Heart right ventricle (tissue), 16 donors: ENCODE results near the gene CHCHD2. TPM values are rescaled to one million over a fixed set of nuclear protein-coding genes. Genes with fewer than 3 reads are reported as not detected.
"Not testable (repeated sequence)": the region's sequence is repeated elsewhere in the genome, so short reads cannot be mapped to it uniquely, and the experiment has no call there.

ENCODE experiments used
- ATAC-seq, 8 donors: fragments of 200-7000 bp; cut with Tn5 transposase; one replicate each; pipeline ENCODE4 v1.9.1; 2020; ENCODE audit warnings: mild to moderate bottlenecking in 8 of 8, moderate library complexity in 8 of 8, moderate number of reproducible peaks in 1 of 8
- DNase-seq, 2 donors: peaks; one replicate each; pipeline ENCODE4 v3.0.0-alpha.2; 2020
- H3K27ac ChIP-seq, 10 donors: fragments of 200-600 bp; sonication (generic) in 2 of 10; one replicate each; pipeline versions ENCODE4 v1.5.0 to v1.8.0; 2020 to 2022; ENCODE audit warnings: mild to moderate bottlenecking in 3 of 10
- H3K27me3 ChIP-seq, 7 donors: fragments of 200-600 bp; one replicate each; pipeline ENCODE4 v1.8.0; 2021 to 2022; ENCODE audit warnings: mild to moderate bottlenecking in 2 of 7
- H3K36me3 ChIP-seq, 9 donors: fragments of 200-600 bp; sonication (generic) in 1 of 9; one replicate each; pipeline versions ENCODE4 v1.5.0 to v1.8.0; 2020 to 2022; ENCODE audit warnings: mild to moderate bottlenecking in 2 of 9
- H3K4me1 ChIP-seq, 9 donors: fragments of 200-600 bp; sonication (generic) in 1 of 9; one replicate each; pipeline versions ENCODE4 v1.5.0 to v1.8.0; 2020 to 2022; ENCODE audit warnings: mild to moderate bottlenecking in 4 of 9
- H3K4me3 ChIP-seq, 10 donors: fragments of 200-600 bp; sonication (generic) in 2 of 10; one replicate each; pipeline versions ENCODE4 v1.5.0 to v1.8.0; 2020 to 2022; ENCODE audit warnings: mild to moderate bottlenecking in 7 of 10, moderate library complexity in 2 of 10
- H3K9me3 ChIP-seq, 11 donors: fragments of 200-600 bp in 10 of 11; sonication (generic) in 2 of 11; one replicate each; pipeline versions ENCODE4 v1.5.0 to v1.8.0; 2013 to 2022; ENCODE audit warnings: mild to moderate bottlenecking in 2 of 11, control low read depth in 1 of 11, moderate library complexity in 1 of 11
- WGBS, 2 donors: extraction: QIAGEN DNeasy Blood & Tissue Kit; methylation state at CpG; one replicate each; pipeline ENCODE4 v1.1.7; 2013; ENCODE audit warnings: inconsistent platforms in 1 of 2; 5-methylcytosine and 5-hydroxymethylcytosine counted together
- intact Hi-C, 10 donors: fragments of 100-400 bp; cut with DNase I; formaldehyde crosslinking; loops; one replicate each; pipeline versions ENCODE4 v1.11.1 to v1.14.2; 2022
- polyA plus RNA-seq, 2 donors: library from polyadenylated mRNA; stranded (reverse); fragments of 200-250 nt; gene quantifications; one replicate each; pipeline ENCODE4 v1.2.3, GENCODE V29; 2013
- total RNA-seq, 10 donors: library from RNA; stranded (reverse); fragmentation: NEBNext Ultra II Directional in 3 of 10; extraction: Animal tissue kit (Norgen Biotek cat#: 25700) in 3 of 10; gene quantifications; one replicate each; pipeline versions ENCODE4 v1.2.1 to v1.2.4, GENCODE V29; 2021 to 2023
- TF ChIP-seq, protein P1 (sequence below), 9 donors: fragments of 200-600 bp; sonication (generic) in 2 of 9; IDR thresholded peaks; one replicate each; pipeline versions ENCODE4 v1.5.0 to v1.8.0; 2021 to 2022; ENCODE audit warnings: antibody characterized with exemption in 9 of 9, mild to moderate bottlenecking in 5 of 9, moderate library complexity in 1 of 9
- donor health status: Arrhythmogenic right ventricular cardiomyopathy.
- donor health status: ischemic (EF 13 %, LVEDD 7.1; RV severe dilation, severe dysfunction).
- donor health status: healthy with polysubstance abuse.
- donor health status: DM: no; HTN: yes; CAD: no.
- donor health status: DM: no; HTN: no; CAD: no.
- donor health status: ischemic (EF 25% LVEDD 6.9; RV normal size, moderate dysfunction).
- donor health status: ischemic (EF 25% LVEDD 5.7; RV mildly dilated, moderate dysfunction).
- donor health status: healthy.
- donor health status: DM: yes; HTN: yes; CAD: no.
- donor health status: Ischemic cardiomyopathy.
- donor health status: ischemic (EF 35%, LVEDD 5.7; RV mildly dilated, moderate dysfunction).
- donor health status: nonischemic (EF 11% LVEDD 7.7; RV severe dilation, severe dysfunction).
- donor health status: DM: yes; HTN: yes; CAD: no.
- donor health status: PGD.
- donor health status: ischemic (EF 29% LVEDD 5.4; RV normal size, mild dysfunction).
- donor health status: nonischemic (EF 23%, LVEDD 6.1; RV moderate dilation, normal function).

The CHCHD2 gene
- total and polyA plus RNA-seq, 12 donors, result 73.0 to 1,047 (median 426) TPM

DNA sequence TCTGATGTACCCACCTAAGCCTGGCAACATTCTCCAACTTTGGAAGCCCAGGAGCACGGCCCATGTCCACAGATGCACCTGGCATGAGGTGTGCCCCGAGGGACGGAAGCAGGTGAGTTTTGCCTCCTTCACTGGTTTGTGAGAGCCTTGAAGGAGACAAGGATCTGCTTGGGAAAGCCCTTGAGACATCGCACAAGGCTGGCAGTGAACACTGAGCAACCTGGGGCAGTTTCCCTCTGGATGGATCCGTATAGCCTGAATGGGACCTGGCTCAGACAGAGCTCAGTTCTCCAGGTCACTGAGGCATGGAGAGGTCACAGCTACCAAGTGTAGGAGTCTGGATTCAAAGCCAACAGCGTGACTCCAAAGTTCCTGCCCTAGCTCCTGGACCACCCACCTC, 18.7 kb upstream of the CHCHD2 start:
- TF ChIP-seq, protein P1, sequence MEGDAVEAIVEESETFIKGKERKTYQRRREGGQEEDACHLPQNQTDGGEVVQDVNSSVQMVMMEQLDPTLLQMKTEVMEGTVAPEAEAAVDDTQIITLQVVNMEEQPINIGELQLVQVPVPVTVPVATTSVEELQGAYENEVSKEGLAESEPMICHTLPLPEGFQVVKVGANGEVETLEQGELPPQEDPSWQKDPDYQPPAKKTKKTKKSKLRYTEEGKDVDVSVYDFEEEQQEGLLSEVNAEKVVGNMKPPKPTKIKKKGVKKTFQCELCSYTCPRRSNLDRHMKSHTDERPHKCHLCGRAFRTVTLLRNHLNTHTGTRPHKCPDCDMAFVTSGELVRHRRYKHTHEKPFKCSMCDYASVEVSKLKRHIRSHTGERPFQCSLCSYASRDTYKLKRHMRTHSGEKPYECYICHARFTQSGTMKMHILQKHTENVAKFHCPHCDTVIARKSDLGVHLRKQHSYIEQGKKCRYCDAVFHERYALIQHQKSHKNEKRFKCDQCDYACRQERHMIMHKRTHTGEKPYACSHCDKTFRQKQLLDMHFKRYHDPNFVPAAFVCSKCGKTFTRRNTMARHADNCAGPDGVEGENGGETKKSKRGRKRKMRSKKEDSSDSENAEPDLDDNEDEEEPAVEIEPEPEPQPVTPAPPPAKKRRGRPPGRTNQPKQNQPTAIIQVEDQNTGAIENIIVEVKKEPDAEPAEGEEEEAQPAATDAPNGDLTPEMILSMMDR (IDR thresholded peaks at IDR 0.05), result no peak
- Histone ChIP-seq H3K27ac (no peak overlapping the region), H3K36me3 (no peaks in the 10 kb centered on the region), H3K4me3 (no peak overlapping the region), H3K27me3 (no peaks in the 10 kb centered on the region), H3K4me1 (no peaks in the 10 kb centered on the region), H3K9me3 (no peaks in the 10 kb centered on the region)
- ATAC-seq (no peak), DNase-seq (no peak)
- intact Hi-C loops, result no loop called here
- 65 to 69% methylated on average over 6 of the region's 6 CpGs for WGBS, 2 donors

DNA sequence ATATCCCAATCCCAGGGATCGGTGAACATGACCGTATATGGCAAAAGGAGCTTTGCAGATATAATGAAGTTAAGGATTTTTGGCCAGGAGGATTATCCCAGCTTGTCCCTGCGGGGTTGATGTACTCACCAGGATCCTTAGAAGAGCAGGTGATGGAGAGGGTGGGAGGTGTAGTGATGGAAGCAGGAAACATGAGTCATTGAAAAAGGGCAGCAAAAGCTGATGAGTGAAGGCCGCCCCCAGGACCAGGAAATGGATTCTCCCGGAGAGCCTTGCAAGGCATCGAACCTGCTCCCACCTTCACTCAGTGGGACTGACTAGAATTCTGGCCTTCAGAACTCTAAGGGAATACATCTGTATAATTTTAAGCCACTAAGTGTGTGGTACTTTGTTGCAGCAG, 15.2 kb upstream of the CHCHD2 start:
- Histone ChIP-seq H3K36me3 (no peaks in the 10 kb centered on the region), H3K4me3 (no peak overlapping the region), H3K4me1 (no peaks in the 10 kb centered on the region), H3K27ac (no peak overlapping the region), H3K27me3 (peaks cover 0 to 16% (median 11%) of the 10 kb centered on the region in 7 donors), H3K9me3 (no peaks in the 10 kb centered on the region)
- intact Hi-C loops, result no loop called here
- TF ChIP-seq, protein P1 (IDR thresholded peaks at IDR 0.05), result no peak
- DNase-seq (no peak), ATAC-seq (no peak)
- WGBS, 2 donors, result 82% methylated on average over 6 of the region's 6 CpGs

DNA sequence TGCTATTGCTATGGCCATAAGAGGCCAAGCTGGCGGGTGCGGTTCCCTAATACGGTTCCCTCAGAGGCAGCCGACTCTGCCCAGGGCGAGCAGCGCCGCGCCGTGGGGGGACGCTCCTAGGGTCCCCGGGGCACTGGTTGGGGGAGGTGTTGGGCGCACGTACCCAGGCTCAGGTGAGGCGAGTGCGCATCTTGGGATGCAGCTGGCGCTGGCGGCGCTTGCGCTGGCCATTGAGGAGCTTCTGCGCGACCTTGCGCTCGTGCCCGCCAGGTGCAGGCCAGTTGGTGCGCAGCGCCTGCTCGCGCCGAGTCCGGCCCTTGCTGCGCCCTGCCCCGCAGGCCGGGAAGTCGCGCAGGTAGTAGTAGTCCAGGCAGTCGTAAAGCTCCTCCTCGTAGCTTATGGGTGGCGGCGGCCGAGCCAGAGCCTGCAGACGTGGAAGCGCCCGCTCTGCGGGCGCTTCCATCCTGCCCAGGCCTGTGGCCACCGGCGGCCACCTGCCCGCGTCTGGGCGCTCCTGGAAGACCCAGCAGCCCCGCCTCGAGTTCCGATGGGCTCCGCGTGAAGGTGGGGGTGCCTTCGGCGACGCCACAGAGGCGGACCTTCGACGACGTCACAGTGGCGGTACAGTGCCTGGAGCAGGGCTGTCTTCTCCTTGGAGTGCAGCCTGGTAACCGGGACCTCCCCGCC, 9.7 kb upstream of the CHCHD2 start, which contains the start of gene NUPR2:
Gene NUPR2, minus strand, starts transcription at position 566 of the 687 bp plus-strand sequence. Its CDS starts 103 bp downstream, at position 463.
- H3K27ac ChIP-seq, result no peak within 1 kb of the TSS
- H3K36me3 ChIP-seq, result no peaks in the 10 kb centered on the region
- peaks cover 0 to 41% (median 26%) of the 10 kb centered on the region in 7 donors for H3K27me3 ChIP-seq
- intact Hi-C loops, result no loop called here
- no peak for ATAC-seq
- no peak for DNase-seq
- TF ChIP-seq, protein P1 (IDR thresholded peaks at IDR 0.05), result no peak
- 4 to 6% methylated on average over 63 to 65 of the region's 65 CpGs for WGBS, 2 donors
- H3K9me3 ChIP-seq, result no peaks in the 10 kb centered on the region
- peaks cover 0 to 5% (median 0%) of the 10 kb centered on the region in 9 donors for H3K4me1 ChIP-seq
- H3K4me3 ChIP-seq, result peak within 1 kb of the TSS in 3 of 10 donors; percentile 5 to 22 (median 9)

DNA sequence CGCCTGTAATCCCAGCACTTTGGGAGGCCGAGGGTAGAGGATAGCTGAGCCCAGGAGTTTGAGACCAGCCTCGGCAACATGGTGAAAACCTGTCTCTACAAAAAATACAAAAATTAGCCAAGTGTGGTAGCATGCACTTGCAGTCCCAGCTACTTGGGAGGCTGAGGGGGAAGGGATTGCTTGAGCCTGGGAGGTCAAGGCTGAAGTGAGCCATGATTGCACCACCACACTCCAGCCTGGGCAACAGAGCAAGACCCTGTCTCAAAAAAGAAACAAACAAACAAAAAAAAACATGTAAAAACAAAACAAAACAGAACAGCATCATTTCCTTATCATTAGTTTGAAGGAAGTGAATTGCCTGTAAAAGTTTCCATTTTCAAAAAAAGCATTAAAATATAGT, 6.0 kb upstream of the CHCHD2 start:
- H3K27ac ChIP-seq, H3K9me3 ChIP-seq, ATAC-seq, intact Hi-C loops, H3K4me1 ChIP-seq, H3K36me3 ChIP-seq, DNase-seq, H3K4me3 ChIP-seq: not testable (repeated sequence)
- WGBS, 2 donors, result 91 to 93% methylated on average over 3 of the region's 3 CpGs
- H3K27me3 ChIP-seq, result peaks cover 0 to 38% (median 24%) of the 10 kb centered on the region in 7 donors

DNA sequence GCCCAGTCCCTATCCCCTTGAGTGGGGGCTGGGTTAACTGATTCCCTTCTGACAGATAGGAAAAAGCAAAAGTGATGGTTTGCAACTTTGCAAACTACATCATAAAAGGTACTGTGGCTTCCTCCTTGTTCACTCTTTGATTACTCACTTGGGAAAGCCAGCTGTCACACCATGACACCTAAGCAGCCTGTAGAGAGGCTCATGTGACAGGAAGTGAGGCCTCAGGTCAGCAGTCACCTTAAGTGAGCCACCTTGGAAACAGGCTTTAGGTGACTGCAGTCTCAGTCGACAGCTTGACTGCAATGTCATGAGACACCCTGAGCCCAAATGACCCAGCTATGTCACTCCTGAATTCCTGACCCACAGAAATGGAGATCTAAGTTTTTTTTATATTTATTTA, 4.3 kb upstream of the CHCHD2 start:
- DNase-seq (no peak), ATAC-seq (no peak)
- WGBS, 2 donors, result 67 to 78% methylated on average over 1 of the region's 1 CpG
- no peak overlapping the region for H3K4me3 ChIP-seq
- H3K27ac ChIP-seq, result no peak overlapping the region
- peaks cover 0 to 7% (median under 1%) of the 10 kb centered on the region in 9 donors for H3K4me1 ChIP-seq
- TF ChIP-seq, protein P1 (IDR thresholded peaks at IDR 0.05), result no peak
- no peaks in the 10 kb centered on the region for H3K36me3 ChIP-seq
- peaks cover 0 to 22% (median 7%) of the 10 kb centered on the region in 7 donors for H3K27me3 ChIP-seq
- intact Hi-C loops, result no loop called here
- H3K9me3 ChIP-seq, result no peaks in the 10 kb centered on the region
